Activated T-helper 1 cell treated with anti-CD3 and anti-CD28 coated beads, Interleukin-2, amount 50 U/mL, for 16 hours (primary cell): ENCODE results near the gene VPS18.

Experiments
- DNase-seq, 2 donors: peaks; one replicate each; pipeline ENCODE4 v3.0.0-alpha.2; 2020; ENCODE audit warnings: low read depth in 1 of 2, low spot score in 1 of 2

Gene VPS18

DNA sequence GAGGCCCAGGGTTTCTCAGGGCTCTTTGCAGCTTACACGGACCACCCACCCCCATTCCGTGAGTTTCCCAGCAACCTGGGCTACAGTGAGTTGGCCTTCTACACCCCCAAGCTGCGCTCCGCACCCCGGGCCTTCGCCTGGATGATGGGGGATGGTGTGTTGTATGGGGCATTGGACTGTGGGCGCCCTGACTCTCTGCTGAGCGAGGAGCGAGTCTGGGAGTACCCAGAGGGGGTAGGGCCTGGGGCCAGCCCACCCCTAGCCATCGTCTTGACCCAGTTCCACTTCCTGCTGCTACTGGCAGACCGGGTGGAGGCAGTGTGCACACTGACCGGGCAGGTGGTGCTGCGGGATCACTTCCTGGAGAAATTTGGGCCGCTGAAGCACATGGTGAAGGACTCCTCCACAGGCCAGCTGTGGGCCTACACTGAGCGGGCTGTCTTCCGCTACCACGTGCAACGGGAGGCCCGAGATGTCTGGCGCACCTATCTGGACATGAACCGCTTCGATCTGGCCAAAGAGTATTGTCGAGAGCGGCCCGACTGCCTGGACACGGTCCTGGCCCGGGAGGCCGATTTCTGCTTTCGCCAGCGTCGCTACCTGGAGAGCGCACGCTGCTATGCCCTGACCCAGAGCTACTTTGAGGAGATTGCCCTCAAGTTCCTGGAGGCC is 5.4 kb downstream of the VPS18 start:
- DNase-seq = no peak

DNA sequence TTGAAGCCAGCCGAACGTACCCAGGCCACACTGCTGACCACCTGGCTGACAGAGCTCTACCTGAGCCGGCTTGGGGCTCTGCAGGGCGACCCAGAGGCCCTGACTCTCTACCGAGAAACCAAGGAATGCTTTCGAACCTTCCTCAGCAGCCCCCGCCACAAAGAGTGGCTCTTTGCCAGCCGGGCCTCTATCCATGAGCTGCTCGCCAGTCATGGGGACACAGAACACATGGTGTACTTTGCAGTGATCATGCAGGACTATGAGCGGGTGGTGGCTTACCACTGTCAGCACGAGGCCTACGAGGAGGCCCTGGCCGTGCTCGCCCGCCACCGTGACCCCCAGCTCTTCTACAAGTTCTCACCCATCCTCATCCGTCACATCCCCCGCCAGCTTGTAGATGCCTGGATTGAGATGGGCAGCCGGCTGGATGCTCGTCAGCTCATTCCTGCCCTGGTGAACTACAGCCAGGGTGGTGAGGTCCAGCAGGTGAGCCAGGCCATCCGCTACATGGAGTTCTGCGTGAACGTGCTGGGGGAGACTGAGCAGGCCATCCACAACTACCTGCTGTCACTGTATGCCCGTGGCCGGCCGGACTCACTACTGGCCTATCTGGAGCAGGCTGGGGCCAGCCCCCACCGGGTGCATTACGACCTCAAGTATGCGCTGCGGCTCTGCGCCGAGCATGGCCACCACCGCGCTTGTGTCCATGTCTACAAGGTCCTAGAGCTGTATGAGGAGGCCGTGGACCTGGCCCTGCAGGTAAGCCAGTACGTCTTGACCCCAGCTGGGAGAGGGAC is 6.2 kb downstream of the VPS18 start:
- no peak for DNase-seq

DNA sequence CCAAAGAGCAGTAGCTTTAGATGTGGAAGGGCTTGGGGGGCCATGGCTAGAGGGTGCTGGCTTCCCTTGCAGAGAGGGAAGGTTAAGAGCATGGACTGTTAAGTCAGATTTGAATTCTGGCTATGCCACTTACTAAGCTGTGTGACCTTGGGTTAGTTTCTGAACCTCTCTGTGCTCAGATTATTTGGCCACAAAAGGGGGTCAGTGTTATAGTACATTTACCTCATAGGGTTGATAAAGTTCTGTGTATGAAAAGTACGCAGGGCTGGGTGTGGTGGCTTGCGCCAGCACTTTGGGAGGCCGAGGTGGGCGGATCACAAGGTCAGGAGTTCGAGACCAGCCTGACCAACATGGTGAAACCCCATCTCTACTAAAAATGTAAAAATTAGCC is 6.8 kb downstream of the VPS18 start:
- DNase-seq = no peak

DNA sequence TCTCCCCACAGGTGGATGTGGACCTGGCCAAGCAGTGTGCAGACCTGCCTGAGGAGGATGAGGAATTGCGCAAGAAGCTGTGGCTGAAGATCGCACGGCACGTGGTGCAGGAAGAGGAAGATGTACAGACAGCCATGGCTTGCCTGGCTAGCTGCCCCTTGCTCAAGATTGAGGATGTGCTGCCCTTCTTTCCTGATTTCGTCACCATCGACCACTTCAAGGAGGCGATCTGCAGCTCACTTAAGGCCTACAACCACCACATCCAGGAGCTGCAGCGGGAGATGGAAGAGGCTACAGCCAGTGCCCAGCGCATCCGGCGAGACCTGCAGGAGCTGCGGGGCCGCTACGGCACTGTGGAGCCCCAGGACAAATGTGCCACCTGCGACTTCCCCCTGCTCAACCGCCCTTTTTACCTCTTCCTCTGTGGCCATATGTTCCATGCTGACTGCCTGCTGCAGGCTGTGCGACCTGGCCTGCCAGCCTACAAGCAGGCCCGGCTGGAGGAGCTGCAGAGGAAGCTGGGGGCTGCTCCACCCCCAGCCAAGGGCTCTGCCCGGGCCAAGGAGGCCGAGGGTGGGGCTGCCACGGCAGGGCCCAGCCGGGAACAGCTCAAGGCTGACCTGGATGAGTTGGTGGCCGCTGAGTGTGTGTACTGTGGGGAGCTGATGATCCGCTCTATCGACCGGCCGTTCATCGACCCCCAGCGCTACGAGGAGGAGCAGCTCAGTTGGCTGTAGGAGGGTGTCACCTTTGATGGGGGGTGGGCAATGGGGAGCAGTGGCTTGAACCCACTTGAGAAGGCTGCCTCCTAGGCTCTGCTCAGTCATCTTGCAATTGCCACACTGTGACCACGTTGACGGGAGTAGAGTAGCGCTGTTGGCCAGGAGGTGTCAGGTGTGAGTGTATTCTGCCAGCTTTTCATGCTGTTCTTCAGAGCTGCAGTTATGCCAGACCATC is 8.6 kb downstream of the VPS18 start:
- DNase-seq = no peak

DNA sequence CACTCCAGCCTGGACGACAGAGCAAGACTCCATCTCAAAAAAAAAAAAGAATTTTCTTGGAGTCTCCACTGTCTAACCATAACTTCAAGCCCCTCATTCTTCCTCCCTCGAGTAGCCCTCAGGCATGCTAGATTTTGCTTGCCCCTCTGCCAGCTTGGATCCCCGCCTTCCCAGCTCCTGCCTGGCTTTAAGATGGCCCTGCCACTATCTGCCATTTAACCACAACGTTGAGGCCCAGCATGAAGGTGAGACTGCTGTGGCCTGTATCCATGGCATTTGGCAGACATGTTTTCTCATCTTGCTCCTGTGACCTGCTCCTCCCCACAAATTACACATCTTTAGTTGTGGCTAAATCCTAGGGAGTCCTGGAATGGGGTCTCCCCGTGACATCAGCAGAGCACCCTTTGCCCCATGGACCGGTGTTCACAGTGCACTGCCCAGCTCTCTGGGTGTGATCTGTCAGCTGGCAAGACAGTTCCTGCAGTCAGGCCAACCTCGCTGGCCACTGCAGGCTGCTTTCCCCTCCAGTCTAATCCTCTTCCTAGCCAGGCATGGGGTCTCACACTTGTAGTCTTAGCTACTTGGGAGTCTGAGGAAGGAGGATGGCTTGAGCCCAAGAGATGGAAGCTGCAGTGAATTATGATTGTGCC is 10.4 kb downstream of the VPS18 start:
- no peak for DNase-seq

DNA sequence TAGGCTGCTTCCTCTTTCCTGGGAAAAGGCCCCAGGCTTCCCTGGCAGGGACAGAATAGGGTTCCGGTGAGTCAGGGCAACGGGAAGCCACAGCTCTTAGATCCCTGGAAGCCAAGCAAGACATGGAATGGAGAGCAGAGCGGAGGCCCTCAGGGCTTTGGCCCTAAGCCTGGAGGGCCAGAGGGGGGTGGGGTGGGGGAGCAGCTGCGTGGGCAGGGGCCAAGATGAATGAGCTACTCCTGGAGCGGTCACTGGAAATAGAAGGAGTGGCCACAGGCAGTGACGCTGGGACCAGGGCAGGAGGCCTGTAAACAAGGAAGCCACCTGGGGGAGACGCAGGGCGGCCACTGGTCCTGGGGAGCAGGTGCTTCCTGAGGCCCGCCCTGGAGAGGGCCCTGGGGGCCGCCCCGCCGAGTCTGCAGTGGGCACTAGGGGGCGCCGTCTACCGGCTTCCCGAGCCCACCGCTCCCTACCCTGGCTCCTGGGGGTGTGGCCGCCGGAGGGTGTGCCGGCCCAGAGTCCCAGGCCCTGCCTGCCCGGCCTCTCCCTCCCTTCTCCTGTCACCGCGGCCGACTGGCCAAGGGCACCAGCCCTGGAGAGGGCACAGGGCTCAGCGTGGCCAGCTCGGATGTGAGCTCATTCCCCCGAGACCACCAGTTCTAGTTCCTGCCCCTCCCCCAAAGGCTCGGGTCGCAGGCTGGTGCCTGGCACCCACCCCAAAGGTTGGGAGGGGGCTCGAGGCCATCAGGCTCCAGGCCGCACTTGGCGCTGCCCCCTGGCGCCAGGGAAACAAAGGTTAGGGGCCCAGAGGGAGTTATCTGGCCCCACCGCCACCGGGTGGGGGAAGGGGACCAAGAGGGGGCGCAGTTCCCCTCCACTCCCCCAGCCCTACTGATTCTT is 12.1 kb downstream of the VPS18 start:
- DNase-seq = peak; percentile 53 to 63

DNA sequence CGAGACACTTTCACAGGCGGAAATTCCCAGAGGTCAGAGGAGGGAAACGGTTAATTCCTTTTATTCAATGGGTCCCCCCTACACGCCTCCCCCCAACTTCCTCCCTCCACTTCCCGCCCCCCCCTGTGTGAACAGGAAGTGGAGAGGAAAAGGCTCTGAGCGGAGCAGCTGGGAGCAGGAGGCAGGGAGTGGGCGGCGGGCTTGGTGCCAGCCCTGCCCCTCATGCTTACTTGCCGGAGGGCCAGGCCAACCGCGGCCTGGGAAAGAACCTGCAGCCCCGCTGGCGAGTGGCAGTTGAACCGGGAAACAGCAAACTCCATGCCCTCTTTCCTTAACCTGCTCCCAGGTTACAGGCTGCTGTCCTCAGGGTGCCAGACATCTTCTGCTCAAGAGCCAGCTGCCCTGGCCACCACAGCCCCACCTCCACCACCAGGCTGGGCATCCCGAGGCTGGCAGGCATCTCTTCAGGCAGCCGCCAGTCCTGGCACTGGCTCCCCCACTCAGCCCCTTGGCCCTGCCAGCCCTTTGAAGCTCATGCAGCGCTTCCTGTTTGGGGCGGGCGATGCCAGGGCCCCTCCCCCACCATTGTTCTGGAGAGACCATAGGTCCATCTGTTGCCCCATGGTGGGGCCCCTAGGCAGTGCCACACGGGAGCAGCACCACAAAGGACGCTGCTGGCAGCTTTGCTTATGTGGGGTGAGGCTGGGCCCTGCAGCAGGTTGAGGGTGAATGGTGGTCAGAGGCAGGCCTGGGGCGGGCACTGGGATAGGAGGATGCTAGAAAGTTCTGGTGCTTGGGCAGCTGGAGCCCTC is 12.9 kb downstream of the VPS18 start:
- peak; percentile 30 to 35 for DNase-seq

DNA sequence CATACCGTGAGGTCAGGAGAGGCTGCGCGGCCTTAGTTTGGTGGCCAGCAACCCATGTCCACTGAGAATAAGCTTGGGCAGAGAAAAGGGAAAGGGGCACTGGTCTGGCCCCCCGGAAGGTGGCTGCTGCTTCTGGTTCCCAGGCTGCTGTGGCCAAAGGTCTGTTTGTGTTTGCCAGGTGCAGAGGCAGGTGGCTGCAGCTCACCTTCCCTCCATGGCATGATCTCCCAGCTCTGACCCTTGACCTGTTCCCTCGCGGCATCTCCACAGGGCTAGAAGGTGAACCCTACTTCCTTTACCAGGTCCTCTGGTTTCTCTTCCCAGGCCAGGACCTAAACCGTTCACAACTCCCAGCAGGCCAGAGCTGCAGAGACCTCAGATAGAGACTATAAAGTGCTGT is 13.8 kb downstream of the VPS18 start:
- no peak for DNase-seq

DNA sequence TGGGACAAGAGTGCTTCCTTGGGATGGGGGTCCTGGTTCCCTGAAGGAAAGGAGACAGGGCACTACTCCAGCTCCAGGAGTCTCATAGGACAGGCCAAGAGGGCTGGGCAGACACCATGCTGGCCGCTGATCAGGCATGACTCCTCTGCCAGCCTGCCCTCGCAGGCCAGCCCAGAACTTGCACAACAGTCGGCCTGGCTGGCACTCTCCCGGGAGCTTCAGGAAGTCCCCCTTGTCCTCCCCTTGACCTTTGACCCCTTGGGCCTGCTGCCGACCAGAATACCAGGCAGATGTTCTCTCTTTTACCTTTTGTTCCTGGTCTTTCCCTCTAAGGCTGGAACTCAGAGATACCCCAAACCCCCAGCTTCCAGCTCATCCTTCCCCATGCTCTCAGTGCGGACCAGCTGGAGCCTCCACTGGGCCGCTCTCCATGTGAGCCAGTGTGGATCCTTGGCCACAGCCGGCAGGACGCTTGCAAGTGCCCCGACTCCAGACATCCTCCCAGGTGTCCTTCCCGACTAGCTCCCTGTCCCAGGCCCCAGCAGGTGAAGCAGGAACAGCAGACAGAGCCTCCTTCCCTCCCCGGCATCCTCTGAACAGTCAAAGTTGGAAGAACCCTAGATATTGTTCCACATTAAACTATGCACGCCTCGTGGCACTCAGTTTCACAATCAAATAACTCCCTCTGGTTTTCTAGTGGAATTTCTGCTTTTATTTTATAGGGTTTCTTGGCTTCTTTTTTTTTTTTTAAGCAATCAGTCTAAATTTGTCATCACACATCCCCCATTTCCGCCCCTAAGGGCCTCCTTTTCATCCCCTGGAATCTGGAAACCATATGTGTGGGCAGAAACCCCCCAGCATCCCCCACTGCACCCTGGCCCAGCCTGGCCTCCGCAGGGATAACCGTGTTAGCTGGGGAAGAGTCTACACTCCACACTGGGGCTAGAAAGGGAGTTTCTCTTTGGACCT is 15.7 kb downstream of the VPS18 start:
- no peak for DNase-seq

DNA sequence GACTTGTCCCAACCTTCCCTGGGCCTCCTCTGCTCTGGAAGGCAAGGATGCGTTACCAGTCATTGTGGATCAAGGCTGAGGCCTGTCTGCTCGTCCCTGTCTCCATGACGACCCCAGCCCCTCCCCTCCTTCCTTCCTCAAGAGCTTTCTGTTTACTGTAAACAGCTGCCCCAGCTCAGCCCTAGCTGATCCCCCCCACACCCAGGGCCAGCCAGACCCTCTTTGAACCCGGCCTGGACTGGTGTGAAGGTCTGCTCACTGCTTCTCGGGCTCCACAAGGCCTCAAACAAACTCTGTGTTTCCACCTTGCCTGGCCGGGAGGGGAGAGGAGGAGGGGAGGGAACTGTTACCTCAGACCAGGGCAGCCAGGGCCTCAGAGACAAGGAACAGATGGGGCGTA is 16.9 kb downstream of the VPS18 start:
- no peak for DNase-seq

DNA sequence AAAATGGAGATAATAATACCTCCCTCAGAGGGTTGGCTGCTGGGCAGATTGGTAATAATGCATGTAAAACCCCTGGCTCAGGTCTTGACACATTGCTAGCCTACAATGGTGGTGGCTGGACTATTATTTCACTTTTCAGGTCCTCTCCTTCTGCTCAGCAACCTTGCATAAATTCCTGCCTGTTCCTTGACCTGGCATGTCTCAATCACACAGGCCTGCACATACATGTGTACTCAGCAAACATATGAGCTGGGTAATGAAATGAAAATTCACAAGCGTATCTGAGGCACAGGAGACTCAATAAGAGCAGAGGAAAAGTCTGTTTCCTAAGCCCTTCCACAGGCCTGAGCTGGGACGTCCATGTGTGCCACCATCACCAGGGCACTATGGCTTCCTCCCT is 17.4 kb downstream of the VPS18 start:
- DNase-seq = no peak

DNA sequence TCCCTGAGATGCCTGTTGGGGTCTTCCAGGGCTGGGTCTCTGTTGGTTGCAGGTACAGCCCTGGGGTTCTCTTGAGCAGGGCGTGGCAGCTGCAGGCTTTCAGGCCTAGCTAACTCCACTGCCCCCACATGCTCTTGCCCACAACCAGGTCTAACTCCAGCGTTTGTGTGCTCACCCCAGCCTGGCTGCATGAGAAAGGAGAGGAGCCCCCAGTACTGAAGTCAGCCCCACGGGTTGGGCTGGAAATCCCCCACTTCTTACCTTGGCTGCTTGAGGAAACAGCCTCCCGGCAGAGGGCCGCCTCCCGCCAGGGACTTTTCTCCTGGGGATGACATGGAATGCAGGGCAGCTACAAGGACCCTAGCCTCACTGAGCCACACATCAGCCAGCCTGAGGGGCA is 18.2 kb downstream of the VPS18 start:
- DNase-seq = no peak

DNA sequence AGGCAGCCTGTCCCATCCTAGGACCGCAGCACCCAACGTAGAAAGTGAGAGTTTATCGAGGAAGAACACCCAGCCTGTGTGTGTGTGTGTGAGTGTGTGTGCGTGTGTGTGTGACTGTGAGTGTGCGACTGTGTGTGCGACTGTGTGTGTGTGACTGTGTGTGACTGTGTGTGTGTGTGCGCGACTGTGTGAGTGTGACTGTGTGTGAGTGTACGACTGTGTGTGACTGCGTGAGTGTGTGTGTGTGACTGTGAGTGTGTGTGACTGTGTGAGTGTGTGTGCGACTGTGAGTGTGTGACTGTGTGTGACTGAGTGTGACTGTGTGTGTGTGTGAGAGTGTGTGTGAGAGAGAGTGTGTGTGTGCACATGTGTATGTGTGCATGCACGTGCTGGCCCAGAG is 19.8 kb downstream of the VPS18 start:
- DNase-seq = no peak

DNA sequence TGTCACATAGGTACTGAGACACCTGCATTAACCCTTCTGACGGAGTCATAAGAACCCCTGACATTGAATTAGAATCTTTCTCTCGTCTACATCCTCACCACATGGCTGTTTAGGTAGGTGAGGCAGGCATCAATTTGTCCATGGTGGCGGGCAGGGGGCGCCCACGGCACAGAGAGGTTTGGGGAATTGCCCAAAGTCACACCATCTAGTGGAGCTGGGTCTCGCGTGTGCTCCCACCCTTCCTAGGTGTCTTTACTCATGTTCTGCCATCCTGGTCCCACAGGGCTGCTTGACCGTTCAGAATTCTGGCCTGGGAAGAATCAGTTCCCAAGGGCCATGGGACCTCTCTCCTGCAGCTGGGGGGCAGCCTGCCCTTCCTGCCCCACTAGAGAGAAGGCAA is 20.2 kb downstream of the VPS18 start:
- no peak for DNase-seq

DNA sequence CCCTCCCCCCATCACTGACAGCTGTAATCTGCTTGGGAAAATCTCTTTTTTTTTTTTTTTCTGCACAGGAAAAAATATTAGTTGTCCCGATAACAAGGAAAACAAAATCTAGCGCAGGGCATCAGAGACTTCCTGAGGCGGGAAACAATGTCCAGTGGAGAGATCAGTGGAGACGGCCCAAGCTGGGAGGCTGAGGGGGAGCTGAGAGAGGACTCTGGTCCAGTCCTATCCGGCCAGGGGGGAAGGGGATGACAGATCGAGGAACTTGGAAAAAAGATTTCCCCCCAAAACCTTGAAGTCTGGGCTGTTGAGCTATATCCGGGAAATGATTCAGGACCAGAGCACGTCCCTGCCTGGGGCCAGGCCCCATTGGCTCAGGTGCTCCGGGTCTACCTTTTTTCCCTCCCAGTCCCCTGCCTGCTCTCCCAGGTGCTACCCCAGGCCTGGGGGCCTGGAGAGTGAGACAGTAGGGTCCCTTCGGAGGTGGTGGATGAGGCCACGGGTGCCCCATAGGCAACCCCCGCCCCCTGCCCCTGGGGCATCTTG is 20.9 kb downstream of the VPS18 start:
- DNase-seq = no peak

DNA sequence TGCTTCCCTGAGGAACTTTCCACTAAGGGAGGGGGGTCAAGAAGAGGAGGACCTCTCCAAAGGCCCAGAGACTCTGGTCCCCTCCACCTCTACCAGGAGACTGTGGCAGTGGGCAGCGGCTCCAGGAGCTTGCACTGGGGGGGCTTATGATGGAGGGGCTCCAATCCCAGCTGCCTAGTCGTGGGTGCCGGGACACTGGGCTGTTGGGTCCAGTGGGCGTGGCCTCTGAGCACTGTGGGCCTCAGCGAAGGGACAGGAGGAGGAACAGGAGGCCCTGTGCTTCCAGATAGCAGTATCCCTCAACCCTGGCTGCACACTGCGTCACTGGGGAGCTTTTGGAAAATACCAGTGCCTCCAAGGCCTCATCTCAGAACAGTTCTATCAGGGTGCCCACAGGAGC is 21.4 kb downstream of the VPS18 start:
- DNase-seq = no peak

DNA sequence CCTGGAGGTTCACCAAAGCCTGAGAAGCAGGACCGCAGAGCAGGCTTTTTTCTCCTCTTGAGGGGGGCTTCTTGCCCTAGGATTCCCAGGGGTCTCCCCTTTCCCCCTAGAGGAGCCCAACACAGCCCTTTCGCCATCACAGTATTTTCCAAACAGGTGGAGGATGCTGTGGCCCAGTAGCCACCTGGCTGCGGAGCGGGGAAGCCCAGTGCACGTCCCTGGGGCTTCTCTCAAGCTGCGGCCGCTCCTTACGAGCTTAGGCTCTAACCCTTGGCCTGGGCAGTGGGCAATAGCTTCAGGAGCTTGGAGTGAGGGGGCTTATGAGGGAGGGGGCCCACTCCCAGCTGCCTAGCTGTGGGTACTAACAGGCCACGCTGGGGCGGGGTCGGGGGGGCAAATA is 23.3 kb downstream of the VPS18 start:
- DNase-seq = no peak
